Measurements from ENCODE around the gene TRMT44.
"Not testable (repeated sequence)": the region's sequence is repeated elsewhere in the genome, so short reads cannot be mapped to it uniquely, and the experiment has no call there.

The TRMT44 gene

DNA sequence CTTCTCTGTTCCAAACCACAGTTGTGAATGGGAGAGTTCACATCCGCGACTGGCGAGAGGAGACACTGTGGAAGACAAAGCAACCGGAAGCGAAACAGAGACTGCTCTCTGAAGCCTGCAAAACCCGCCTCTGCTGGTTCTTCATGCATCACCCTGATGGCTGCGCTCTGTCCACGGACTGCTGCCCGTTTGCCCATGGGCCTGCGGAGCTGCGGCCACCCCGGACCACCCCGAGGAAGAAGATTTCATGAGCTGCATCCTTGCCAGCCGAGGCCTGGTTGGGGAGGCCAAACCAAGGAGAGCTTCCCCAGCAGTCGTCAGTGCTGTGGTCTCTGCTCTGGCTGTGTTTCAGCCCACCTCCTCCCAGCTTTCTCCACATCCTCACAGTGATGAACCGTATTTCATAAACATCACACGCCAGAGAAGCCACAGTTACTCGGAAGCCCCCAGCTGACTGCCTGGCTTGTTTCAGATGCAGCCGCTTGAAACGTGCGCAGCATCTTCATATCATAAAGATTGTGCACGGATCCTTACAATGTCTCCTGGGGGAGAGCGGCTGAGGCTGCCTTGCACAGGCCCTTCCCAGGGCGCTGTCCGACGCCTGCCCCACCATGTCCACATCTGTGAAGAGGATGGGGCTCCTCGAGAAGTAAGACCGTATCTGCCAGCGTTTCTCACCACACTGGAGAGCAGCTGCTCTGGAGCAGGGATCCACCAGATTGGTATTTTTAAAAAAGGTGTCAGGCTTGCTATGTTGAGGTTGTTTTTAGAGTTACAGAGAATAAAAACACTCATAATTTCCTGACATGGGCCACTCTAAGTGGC is 35.4 kb downstream of the TRMT44 start:
- in situ Hi-C loops (cut with MboI; ENCODE audit: low pct_unique_long_range_greater_than_20kb, low sequenced_read_pairs, unreplicated experiment): no loop called here
- DNase-seq (ENCODE audit: low spot score): no peak
- TF ChIP-seq, protein P1, sequence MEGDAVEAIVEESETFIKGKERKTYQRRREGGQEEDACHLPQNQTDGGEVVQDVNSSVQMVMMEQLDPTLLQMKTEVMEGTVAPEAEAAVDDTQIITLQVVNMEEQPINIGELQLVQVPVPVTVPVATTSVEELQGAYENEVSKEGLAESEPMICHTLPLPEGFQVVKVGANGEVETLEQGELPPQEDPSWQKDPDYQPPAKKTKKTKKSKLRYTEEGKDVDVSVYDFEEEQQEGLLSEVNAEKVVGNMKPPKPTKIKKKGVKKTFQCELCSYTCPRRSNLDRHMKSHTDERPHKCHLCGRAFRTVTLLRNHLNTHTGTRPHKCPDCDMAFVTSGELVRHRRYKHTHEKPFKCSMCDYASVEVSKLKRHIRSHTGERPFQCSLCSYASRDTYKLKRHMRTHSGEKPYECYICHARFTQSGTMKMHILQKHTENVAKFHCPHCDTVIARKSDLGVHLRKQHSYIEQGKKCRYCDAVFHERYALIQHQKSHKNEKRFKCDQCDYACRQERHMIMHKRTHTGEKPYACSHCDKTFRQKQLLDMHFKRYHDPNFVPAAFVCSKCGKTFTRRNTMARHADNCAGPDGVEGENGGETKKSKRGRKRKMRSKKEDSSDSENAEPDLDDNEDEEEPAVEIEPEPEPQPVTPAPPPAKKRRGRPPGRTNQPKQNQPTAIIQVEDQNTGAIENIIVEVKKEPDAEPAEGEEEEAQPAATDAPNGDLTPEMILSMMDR (IDR thresholded peaks at IDR 0.05; ENCODE audit: extremely low read depth, insufficient read depth, missing control alignments): no peak

DNA sequence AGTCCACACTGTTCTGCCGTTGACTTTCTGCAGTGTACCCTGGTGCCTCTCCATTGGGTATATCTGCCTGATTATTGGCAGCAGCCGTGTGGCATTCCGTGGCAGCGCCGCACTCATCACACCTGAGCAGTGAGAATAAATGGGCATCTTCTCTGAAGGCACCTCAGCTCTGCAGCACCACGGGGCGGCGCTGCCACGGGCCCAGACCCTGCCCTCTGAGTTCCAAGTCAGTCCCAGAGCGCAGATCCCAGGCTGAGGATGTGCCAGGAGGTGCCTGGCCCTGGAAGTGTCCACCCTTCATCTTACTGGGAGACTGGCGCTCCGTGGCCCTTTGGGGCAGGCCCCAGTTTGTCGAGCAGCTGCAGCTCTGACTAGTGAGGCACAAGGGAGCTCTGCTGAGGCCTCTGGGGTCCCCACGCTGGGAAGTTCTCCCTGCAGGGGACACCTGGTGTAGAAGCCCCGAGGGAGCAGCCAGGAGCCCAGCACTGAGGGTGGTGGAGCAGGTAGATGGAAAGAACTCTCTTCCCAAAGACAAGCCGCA is 36.6 kb downstream of the TRMT44 start:
- TF ChIP-seq, protein P1 (IDR thresholded peaks at IDR 0.05; ENCODE audit: extremely low read depth, insufficient read depth, missing control alignments): no peak
- in situ Hi-C loops (cut with MboI; ENCODE audit: low pct_unique_long_range_greater_than_20kb, low sequenced_read_pairs, unreplicated experiment): no loop called here
- DNase-seq (ENCODE audit: low spot score): no peak

DNA sequence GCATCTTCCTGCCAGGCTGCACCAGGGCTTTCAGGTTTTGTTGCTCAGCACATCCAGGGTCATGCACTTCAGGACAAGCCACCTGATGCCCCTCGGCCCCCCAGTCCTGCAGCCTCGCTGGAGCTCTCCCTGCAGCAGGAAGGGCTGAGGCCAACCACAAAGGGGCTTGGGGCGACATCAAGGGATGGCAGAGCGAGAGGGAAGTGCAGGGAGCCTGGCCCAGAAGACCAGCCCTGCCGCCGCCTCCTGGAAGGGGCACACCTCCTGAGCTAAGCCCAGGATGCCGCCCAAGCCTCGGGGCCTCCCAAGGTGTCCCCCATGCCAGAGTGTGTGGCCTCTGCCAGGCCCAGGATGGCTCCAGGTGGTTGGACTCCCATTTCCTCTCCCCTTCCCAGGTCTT is 37.1 kb downstream of the TRMT44 start:
- TF ChIP-seq, protein P1 (IDR thresholded peaks at IDR 0.05; ENCODE audit: extremely low read depth, insufficient read depth, missing control alignments): no peak
- no peak for DNase-seq (ENCODE audit: low spot score)
- in situ Hi-C loops (cut with MboI; ENCODE audit: low pct_unique_long_range_greater_than_20kb, low sequenced_read_pairs, unreplicated experiment): no loop called here

DNA sequence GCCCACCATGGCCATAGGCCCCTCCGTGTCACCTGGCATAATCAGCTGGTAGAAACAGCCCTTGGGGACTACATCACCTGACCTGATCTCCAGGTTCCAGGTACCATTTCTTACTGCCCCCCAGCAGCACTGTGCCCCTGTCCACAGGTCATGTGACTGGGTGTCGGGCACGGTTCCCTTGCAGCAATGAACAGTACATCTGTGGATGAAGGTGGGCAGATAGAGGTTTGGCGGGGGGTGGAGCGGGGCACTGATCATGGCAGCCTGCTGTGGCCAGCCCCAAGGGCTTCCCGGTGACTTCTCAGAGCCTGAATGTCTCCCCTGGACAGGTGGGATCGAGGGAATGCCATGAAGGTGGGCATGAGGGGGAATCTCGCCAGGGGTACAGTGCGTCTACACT is 37.8 kb downstream of the TRMT44 start:
- TF ChIP-seq, protein P1 (IDR thresholded peaks at IDR 0.05; ENCODE audit: extremely low read depth, insufficient read depth, missing control alignments): no peak
- in situ Hi-C loops (cut with MboI; ENCODE audit: low pct_unique_long_range_greater_than_20kb, low sequenced_read_pairs, unreplicated experiment): no loop called here
- no peak for DNase-seq (ENCODE audit: low spot score)

DNA sequence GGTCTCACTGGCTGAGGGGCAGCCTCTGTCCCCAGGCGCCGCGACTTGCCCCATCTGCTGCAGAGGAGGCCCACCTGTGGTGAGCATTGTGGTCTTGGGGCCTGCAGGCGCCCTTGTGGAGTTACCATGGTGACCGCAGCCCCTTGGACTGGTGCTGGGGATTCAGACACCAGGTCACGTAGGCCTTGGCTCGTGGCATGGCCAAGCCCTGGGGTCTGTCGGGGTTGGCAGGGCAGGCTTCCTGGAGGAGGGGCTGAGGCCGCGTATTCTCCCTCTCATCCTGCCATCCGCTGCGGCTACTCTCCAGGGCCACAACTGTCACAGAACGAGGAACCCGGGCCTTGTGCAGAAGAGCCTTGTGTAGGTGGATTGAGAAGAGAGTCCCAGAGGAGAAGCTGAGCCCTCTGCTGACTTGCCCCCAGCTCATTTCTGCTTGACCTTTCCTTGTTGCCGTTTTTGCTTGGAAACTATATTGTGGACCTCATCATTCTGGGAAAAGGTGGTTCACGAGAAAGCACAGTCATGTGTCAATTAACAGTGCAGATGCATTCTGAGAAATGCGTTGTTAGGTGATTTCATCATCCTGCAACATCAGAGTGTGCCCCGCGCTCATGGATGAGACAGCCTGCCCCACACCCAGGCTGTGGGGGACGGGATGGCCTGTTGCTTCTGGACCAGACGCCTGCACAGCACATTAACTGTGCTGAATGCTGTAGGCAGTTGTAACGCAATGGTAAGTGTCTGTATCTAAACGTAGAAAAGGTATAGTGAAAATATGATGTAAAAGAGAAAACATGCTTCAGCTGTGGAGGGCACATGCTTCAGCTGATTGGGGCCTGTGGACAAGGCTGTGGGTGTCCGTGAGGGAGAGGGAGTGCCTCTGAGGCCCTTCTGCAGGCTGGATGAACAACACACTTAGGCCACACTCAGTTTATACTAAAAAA is 38.5 kb downstream of the TRMT44 start:
- no peak for DNase-seq (ENCODE audit: low spot score)
- in situ Hi-C loops (cut with MboI; ENCODE audit: low pct_unique_long_range_greater_than_20kb, low sequenced_read_pairs, unreplicated experiment): no loop called here
- TF ChIP-seq, protein P1 (IDR thresholded peaks at IDR 0.05; ENCODE audit: extremely low read depth, insufficient read depth, missing control alignments): no peak

DNA sequence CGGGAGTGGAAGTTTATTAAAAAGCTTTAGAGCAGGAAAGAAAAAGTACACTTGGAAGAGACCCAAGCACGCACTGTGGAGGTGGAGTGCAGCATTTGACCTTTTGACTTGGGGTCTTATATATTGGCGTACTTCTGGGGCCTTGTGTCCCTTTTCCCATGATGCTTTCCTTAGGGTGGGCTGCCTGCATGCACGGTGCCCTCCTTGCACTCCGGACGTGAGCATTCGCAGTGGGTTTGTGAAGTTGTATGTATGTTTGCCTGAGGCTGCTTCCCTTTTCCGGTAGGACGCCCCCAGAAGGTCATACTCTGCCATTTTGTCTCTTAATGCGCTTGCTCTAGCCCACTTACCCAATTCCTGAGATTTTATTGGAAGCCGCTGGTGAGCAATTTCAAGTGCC is 39.6 kb downstream of the TRMT44 start:
- in situ Hi-C loops (cut with MboI; ENCODE audit: low pct_unique_long_range_greater_than_20kb, low sequenced_read_pairs, unreplicated experiment): no loop called here
- DNase-seq (ENCODE audit: low spot score): no peak
- TF ChIP-seq, protein P1 (IDR thresholded peaks at IDR 0.05; ENCODE audit: extremely low read depth, insufficient read depth, missing control alignments): no peak

DNA sequence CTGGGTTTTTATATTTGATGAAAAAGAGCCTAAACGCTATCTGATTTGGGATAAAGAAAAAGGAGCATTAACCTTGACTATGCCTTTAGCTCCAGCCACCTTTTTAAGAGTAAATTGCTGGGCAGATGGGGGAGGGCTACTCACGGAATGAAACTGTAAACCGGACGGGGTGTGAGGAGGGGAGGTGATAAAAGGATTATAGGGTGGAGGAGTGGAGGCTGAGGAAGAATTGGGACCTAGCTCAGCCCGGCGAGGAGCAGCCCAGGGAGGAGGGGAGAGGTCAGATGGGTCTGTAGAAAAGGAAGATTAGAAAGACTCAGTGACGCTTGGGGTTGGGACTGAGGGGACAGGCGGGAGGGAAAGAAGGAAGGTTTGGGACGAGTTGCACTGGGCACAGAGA is 46.1 kb downstream of the TRMT44 start:
- DNase-seq (ENCODE audit: low spot score); in situ Hi-C loops (cut with MboI; ENCODE audit: low pct_unique_long_range_greater_than_20kb, low sequenced_read_pairs, unreplicated experiment): not testable (repeated sequence)
